HG02840 (cell line): ENCODE measurements around the gene ASIC2.

Experiments used
- ATAC-seq: cut with Tn5 transposase; IDR thresholded peaks from one replicate; pipeline ENCODE4 v1.9.1; 2021; ENCODE audit warnings: mild to moderate bottlenecking, moderate library complexity, moderate number of reproducible peaks; ENCODE audit not compliant: unreplicated experiment, low FRiP score

Gene ASIC2

DNA sequence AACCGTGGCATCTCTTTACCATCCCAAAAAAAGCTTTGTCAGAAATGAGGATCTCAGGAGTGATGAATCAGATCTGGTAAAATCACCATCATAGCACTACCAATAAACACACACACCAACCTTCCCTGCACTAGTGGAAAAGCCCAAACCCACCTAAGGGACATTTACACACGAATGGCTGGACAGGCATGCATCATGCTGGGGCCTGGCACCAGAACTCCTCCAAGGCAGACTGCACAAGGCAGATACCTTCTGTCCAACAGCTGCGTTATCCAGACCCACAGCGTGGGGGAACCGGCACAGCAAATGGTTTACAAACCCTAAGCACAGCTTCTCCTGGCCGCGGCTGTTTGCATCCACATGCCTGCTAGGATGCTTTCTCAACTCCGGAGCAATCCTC, 2.8 kb downstream of the ASIC2 start:
- ATAC-seq: no peak

GRCh38 chr17:33288954-33289353, 4.1 kb downstream of the ASIC2 start:
- ATAC-seq: no peak

GRCh38 chr17:33287096-33287725, 5.9 kb downstream of the ASIC2 start:
- ATAC-seq: no peak

- ATAC-seq: no peak
Observed at GRCh38 chr17:33285413-33285812, 7.7 kb downstream of the ASIC2 start.

DNA sequence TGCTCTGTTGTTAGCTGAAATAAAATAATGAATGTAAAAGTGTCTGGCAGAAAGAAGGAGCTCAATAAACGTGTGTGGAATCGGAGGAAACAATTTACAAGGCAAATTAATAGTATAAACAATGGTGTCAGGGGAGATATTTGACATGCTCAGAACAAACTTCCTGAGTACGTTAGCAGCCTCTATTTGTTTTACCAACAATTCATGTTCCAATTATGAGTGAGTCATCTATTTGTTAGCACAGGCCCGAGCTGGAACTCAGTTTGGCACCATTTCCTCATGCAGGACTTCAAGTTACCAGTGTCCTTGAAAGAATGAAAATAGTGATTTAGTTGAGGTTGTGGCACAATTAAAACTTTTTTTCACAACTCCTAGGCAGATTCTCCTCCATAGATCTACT, 9.1 kb downstream of the ASIC2 start:
- no peak for ATAC-seq

DNA sequence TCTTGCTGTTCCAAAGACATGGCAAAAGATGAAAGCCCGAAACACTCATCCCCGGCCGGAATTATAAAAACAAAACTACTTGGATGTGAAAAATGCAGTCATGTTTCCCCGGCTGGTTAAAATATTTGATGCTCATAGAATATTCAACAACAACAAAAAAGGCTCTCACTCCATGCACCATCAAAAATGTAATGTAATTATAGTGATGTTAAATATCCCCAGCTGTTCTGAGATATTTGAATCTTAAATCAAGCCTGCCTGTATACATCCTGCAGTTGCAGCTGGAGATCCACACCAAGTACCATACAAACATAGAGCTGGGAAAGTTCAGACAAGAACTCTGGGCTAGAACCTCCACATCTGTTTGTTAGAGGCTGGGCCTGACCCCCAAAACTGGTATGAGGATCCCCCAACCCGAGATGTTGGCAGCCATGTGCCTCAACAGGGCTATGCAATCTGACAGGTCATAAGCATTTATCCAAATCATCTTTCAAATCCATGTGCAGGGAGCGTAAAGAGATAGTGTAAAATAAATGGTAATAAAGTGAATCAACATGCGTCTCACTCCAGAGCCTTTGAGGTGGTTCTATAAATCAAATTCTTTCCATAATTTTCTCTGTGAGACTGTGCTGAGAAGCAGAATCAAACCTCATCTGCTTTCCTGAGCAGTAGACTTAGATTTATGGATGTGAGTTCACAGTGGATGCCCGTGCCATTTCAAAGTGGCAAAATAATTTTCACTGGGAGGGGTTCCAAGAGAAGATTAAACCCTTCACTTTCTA, 12.7 kb downstream of the ASIC2 start:
- ATAC-seq: no peak

DNA sequence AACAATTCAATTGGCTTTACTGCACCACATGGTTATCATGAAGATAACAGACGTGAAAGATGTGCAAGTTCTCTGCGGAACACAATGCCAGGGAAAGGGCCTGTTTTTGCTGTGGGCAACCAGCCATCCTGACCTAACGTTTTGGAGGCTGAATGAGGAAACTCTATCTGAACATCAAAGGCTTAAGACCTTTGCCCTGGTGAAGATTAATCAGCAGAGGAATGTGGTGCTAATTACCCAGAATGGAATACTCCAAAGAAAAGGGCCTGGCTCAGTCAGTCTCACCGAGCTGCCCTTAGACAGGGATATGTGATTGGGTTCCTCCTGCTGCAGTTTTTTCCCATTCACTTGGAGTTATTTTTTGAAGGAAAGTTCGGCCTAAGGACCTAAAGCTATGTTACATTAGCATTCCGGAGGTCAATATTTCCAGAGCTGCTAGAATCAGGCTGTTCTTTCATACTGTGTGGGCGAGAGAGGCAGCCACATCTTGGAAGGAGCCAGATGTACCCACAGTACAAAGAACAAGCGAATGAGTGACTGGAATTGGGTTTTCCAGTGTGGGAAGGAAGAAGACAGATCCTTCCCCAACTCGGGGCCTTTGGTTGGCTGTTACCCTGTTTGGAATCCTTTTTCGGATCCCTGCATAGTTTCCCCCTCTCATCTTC, 15.5 kb downstream of the ASIC2 start:
- ATAC-seq: no peak

GRCh38 chr17:33273743-33274410, 19.2 kb downstream of the ASIC2 start:
- ATAC-seq: no peak

GRCh38 chr17:33273271-33273670, 19.8 kb downstream of the ASIC2 start:
- ATAC-seq: no peak

GRCh38 chr17:33272438-33272837, 20.7 kb downstream of the ASIC2 start:
- no peak for ATAC-seq

GRCh38 chr17:33269337-33270060, 23.6 kb downstream of the ASIC2 start:
- ATAC-seq: no peak

GRCh38 chr17:33267851-33268548, 25.1 kb downstream of the ASIC2 start:
- ATAC-seq: no peak

DNA sequence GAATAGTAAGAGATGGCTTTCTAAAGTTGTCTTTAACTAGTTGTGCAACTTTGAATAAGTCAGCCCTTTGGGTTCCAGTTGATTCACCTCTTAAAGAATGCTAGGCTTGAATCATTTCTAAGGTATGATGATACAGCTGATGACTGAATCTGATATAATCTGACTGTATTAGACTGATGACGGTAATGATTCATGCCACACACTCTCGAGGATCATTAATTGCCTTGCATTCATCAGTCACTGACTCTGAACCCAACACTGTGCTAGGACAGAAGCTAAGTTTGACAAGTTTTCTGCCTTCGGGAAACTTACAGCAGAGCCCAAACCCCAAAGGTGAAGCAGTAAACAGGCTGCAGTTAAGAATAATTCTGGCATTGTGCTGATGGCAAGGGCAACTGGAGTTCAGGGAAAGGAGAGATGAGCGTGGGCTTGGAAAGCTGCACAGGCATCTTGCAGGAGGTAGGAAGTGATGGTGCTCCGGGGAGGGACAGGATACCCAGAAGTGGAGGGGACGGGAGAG, 25.8 kb downstream of the ASIC2 start:
- ATAC-seq: no peak

- no peak for ATAC-seq
Observed at GRCh38 chr17:33266611-33267010, 26.5 kb downstream of the ASIC2 start.

GRCh38 chr17:33266116-33266515, 27.0 kb downstream of the ASIC2 start:
- no peak for ATAC-seq

GRCh38 chr17:33263396-33263795, 29.7 kb downstream of the ASIC2 start:
- no peak for ATAC-seq

GRCh38 chr17:33262266-33263123, 30.6 kb downstream of the ASIC2 start:
- no peak for ATAC-seq

GRCh38 chr17:33261820-33262219, 31.3 kb downstream of the ASIC2 start:
- ATAC-seq: no peak

- ATAC-seq: no peak
Observed at GRCh38 chr17:33260638-33261037, 32.5 kb downstream of the ASIC2 start.
